GM10266 (cell line): Measurements from ENCODE around the gene CHST3.
"Not testable (repeated sequence)": the region's sequence is repeated elsewhere in the genome, so short reads cannot be mapped to it uniquely, and the experiment has no call there.

Experiments
- DNase-seq: peaks from one replicate; pipeline ENCODE4 v3.0.0; 2012; ENCODE audit errors: extremely low spot score
- CTCF ChIP-seq: IDR thresholded peaks from 2 replicates; pipeline ENCODE4 v1.5.1; 2012; ENCODE audit warnings: mild to moderate bottlenecking, low read depth; ENCODE audit not compliant: control insufficient read depth, insufficient read depth; ENCODE audit errors: missing control alignments

CHST3 gene

GRCh38 chr10:72026278-72027111 lies 62.3 kb downstream of the CHST3 start:
- no peak for TF ChIP-seq CTCF
- no peak for DNase-seq

GRCh38 chr10:72027498-72027897 lies 63.3 kb downstream of the CHST3 start:
- DNase-seq, result no peak
- TF ChIP-seq CTCF, result no peak

GRCh38 chr10:72029414-72029813 lies 65.2 kb downstream of the CHST3 start:
- TF ChIP-seq CTCF, result no peak
- no peak for DNase-seq

- no peak for TF ChIP-seq CTCF
- no peak for DNase-seq
These were observed 66.8 kb downstream of the CHST3 start for GRCh38 chr10:72030762-72031543.

GRCh38 chr10:72031706-72032105 lies 67.5 kb downstream of the CHST3 start:
- no peak for DNase-seq
- no peak for TF ChIP-seq CTCF

- DNase-seq, result not testable (repeated sequence)
These were observed 68.4 kb downstream of the CHST3 start for GRCh38 chr10:72032409-72033162.

- TF ChIP-seq CTCF, result no peak
- no peak for DNase-seq
These were observed 69.9 kb downstream of the CHST3 start for GRCh38 chr10:72034040-72034499.
